Keratinocyte (primary cell): Measurements from ENCODE around the gene CYCS. TPM values are rescaled to one million over a fixed set of nuclear protein-coding genes. Genes with fewer than 3 reads are reported as not detected.
"Not testable (repeated sequence)": the region's sequence is repeated elsewhere in the genome, so short reads cannot be mapped to it uniquely, and the experiment has no call there.

Experiments used
- DNase-seq: peaks from one replicate; pipeline ENCODE4 v3.0.0-alpha.2; 2011; ENCODE audit warnings: low read depth, missing footprints, low spot score
- FAIRE-seq: peaks from 2 replicates; lab custom pipeline; 2011; peaks lifted over from hg19 to GRCh38; lab: Jason Lieb, UNC
- H2AFZ ChIP-seq: 2 replicates; pipeline ENCODE4 v1.6.0; 2012; ENCODE audit warnings: low read length, control low read depth, inconsistent platforms; ENCODE audit not compliant: control insufficient read depth
- H3K27ac ChIP-seq: 2 replicates; pipeline ENCODE4 v1.5.1; 2011; ENCODE audit warnings: low read length; ENCODE audit not compliant: control insufficient read depth, insufficient read depth
- H3K27me3 ChIP-seq: 3 replicates; pipeline ENCODE4 v1.6.0; 2011; ENCODE audit warnings: low read length; ENCODE audit not compliant: control insufficient read depth, insufficient read depth; ENCODE audit errors: extremely low read depth
- H3K36me3 ChIP-seq, 2 experiments: 2 replicates in 1 of 2; 3 replicates in 1 of 2; pipeline ENCODE4 v1.5.1; 2011; ENCODE audit warnings: low read length in 2 of 2, mild to moderate bottlenecking in 1 of 2; ENCODE audit not compliant: control insufficient read depth in 2 of 2, insufficient read depth in 2 of 2; ENCODE audit errors: extremely low read depth in 1 of 2
- H3K4me1 ChIP-seq: 3 replicates; pipeline ENCODE4 v1.5.1; 2011; ENCODE audit warnings: low read length; ENCODE audit not compliant: control insufficient read depth, insufficient read depth; ENCODE audit errors: extremely low read depth
- H3K4me2 ChIP-seq: 3 replicates; pipeline ENCODE4 v1.6.0; 2011; ENCODE audit warnings: low read depth, low read length; ENCODE audit not compliant: control insufficient read depth, insufficient read depth; ENCODE audit errors: extremely low read depth
- H3K4me3 ChIP-seq, 3 experiments: fragments of 200-600 bp in 1 of 3; sonication (generic) in 1 of 3; 2 replicates in 2 of 3; 3 replicates in 1 of 3; pipeline ENCODE4 v1.5.1; 2011 to 2016; ENCODE audit warnings: low read length in 3 of 3, mild to moderate bottlenecking in 3 of 3, control low read depth in 2 of 3, inconsistent platforms in 1 of 3, low read depth in 1 of 3, mixed read lengths in 1 of 3, mixed run types in 1 of 3, moderate library complexity in 1 of 3; ENCODE audit not compliant: control insufficient read depth in 2 of 3, insufficient read depth in 2 of 3; ENCODE audit errors: extremely low read depth in 1 of 3
- H3K79me2 ChIP-seq: 2 replicates; pipeline ENCODE4 v1.6.0; 2012; ENCODE audit warnings: low read length; ENCODE audit not compliant: control insufficient read depth, insufficient read depth
- H3K9ac ChIP-seq: 3 replicates; pipeline ENCODE4 v1.6.0; 2011; ENCODE audit warnings: low read length; ENCODE audit not compliant: control insufficient read depth, insufficient read depth; ENCODE audit errors: extremely low read depth
- H3K9me1 ChIP-seq: 3 replicates; pipeline ENCODE4 v1.6.0; 2011; ENCODE audit warnings: low read length; ENCODE audit not compliant: control insufficient read depth, insufficient read depth; ENCODE audit errors: extremely low read depth
- H3K9me3 ChIP-seq: 2 replicates; pipeline ENCODE4 v1.5.1; 2012; ENCODE audit warnings: low read depth, low read length; ENCODE audit not compliant: control insufficient read depth
- H4K20me1 ChIP-seq: 3 replicates; pipeline ENCODE4 v1.6.0; 2011; ENCODE audit warnings: low read length; ENCODE audit not compliant: control insufficient read depth, insufficient read depth; ENCODE audit errors: extremely low read depth
- EZH2 ChIP-seq: IDR thresholded peaks from one replicate; pipeline ENCODE4 v1.6.1; 2012; ENCODE audit warnings: inconsistent platforms, mild to moderate bottlenecking, low read length, moderate library complexity
- dilution Hi-C: fragments of 300-500 bp; cut with MboI; formaldehyde crosslinking; loops from one replicate; pipeline ENCODE4 v1.7.0; 2020; ENCODE audit warnings: low sequenced_read_pairs; ENCODE audit not compliant: extremely low pct_ligation_motif_present
- polyA plus RNA-seq, 5 experiments: library from polyadenylated mRNA; depleted of rRNA in 3 of 5; stranded (reverse) in 3 of 5; stranded (forward) in 1 of 5; unstranded in 1 of 5; fragments of >200 nt; gene quantifications; 1 replicate in 1 of 5; 2 replicates in 3 of 5; 3 replicates in 1 of 5; pipeline versions ENCODE4 v1.2.1 to v1.2.3, GENCODE V29; 2011 to 2012; ENCODE audit warnings: missing spikeins in 2 of 5, low read depth in 1 of 5, low replicate concordance in 1 of 5
- TF ChIP-seq, protein P1 (sequence below), 3 experiments: IDR thresholded peaks in 1 of 3; conservative IDR thresholded peaks in 1 of 3; optimal IDR thresholded peaks in 1 of 3; 2 replicates in 2 of 3; 3 replicates in 1 of 3; pipeline versions ENCODE3 to v1.5.1; 2011; ENCODE audit warnings: low read length in 3 of 3, mild to moderate bottlenecking in 3 of 3, moderate library complexity in 2 of 3, control low read depth in 1 of 3, inconsistent platforms in 1 of 3; ENCODE audit not compliant: insufficient read depth in 2 of 3; ENCODE audit errors: extremely low read depth in 1 of 3

The CYCS gene
- polyA plus RNA-seq, 1 donor (not counting 4 experiments of a cell fraction or from before 2014, with no cell fraction given) = 176 TPM

DNA sequence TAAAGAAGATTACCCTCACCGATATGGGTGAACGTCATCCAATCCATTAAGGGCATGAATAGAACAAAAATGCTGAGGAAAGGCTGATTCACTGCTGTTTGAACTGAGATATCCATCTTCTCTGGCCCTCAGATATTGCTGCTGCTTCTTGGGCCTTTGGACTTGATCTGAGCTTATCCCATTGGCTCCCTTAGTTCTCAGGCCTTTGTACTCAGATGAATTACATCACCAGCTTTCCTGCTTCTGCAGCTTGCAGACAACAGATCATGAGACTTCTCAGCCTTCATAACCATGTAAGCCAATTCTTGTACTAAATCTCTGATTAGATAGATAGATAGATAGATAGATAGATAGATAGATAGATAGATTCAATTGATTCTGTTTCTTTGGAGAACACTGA, 40.2 kb downstream of the CYCS start:
- Histone ChIP-seq H3K27ac (no peak overlapping the region), H4K20me1 (no peaks in the 10 kb centered on the region), H3K4me3 (no peak overlapping the region), H3K27me3 (no peaks in the 10 kb centered on the region), H3K9me1 (no peaks in the 10 kb centered on the region), H2AFZ (no peak overlapping the region), H3K9ac (no peak overlapping the region), H3K9me3 (no peaks in the 10 kb centered on the region), H3K4me2 (no peak overlapping the region), H3K4me1 (peaks cover 5% of the 10 kb centered on the region), H3K36me3 (no peaks in the 10 kb centered on the region), H3K79me2 (no peaks in the 10 kb centered on the region)
- no peak for TF ChIP-seq EZH2
- TF ChIP-seq, protein P1, sequence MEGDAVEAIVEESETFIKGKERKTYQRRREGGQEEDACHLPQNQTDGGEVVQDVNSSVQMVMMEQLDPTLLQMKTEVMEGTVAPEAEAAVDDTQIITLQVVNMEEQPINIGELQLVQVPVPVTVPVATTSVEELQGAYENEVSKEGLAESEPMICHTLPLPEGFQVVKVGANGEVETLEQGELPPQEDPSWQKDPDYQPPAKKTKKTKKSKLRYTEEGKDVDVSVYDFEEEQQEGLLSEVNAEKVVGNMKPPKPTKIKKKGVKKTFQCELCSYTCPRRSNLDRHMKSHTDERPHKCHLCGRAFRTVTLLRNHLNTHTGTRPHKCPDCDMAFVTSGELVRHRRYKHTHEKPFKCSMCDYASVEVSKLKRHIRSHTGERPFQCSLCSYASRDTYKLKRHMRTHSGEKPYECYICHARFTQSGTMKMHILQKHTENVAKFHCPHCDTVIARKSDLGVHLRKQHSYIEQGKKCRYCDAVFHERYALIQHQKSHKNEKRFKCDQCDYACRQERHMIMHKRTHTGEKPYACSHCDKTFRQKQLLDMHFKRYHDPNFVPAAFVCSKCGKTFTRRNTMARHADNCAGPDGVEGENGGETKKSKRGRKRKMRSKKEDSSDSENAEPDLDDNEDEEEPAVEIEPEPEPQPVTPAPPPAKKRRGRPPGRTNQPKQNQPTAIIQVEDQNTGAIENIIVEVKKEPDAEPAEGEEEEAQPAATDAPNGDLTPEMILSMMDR (optimal IDR thresholded peaks at IDR 0.05 in 1 of 3, IDR thresholded peaks at IDR 0.05 in 1 of 3, conservative IDR thresholded peaks at IDR 0.05 in 1 of 3; ENCODE audit: extremely low read depth in 1 of 3, insufficient read depth in 2 of 3, low read length in 3 of 3) = no peak
- dilution Hi-C loops = no loop called here
- FAIRE-seq = no peak
- no peak for DNase-seq

DNA sequence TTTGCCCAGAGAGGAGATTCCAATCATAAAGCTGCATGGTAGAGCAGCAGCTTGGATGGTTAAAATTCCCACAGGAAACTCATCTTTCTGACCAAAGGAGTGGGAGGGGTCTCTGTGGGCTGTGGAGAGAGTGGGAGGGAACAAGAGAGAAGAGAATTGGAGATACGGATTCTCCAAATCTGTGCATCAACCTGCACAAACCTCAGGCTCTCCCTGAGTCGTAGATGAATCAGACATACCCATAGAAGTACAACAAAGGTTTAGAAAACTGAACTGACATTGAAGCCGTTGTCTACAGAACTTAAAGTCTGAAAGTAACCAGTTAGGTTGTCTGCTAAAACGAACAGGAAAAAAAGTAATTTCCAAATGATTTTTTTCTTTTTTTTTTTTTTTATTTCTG, 41.9 kb downstream of the CYCS start:
- DNase-seq (no peak), FAIRE-seq (peak; percentile 89)
- no peak overlapping the region for H3K4me3 ChIP-seq
- H3K9me1 ChIP-seq = no peaks in the 10 kb centered on the region
- no peak overlapping the region for H2AFZ ChIP-seq
- peaks cover 5% of the 10 kb centered on the region for H3K4me1 ChIP-seq
- no peak overlapping the region for H3K9ac ChIP-seq
- H4K20me1 ChIP-seq = no peaks in the 10 kb centered on the region
- TF ChIP-seq EZH2 = no peak
- TF ChIP-seq, protein P1 (optimal IDR thresholded peaks at IDR 0.05 in 1 of 3, IDR thresholded peaks at IDR 0.05 in 1 of 3, conservative IDR thresholded peaks at IDR 0.05 in 1 of 3; ENCODE audit: extremely low read depth in 1 of 3, insufficient read depth in 2 of 3, low read length in 3 of 3) = no peak
- H3K79me2 ChIP-seq = no peaks in the 10 kb centered on the region
- dilution Hi-C loops = no loop called here
- peak overlapping the region; percentile 14 for H3K4me2 ChIP-seq
- no peaks in the 10 kb centered on the region for H3K9me3 ChIP-seq
- H3K36me3 ChIP-seq = no peaks in the 10 kb centered on the region
- H3K27ac ChIP-seq = no peak overlapping the region
- no peaks in the 10 kb centered on the region for H3K27me3 ChIP-seq

DNA sequence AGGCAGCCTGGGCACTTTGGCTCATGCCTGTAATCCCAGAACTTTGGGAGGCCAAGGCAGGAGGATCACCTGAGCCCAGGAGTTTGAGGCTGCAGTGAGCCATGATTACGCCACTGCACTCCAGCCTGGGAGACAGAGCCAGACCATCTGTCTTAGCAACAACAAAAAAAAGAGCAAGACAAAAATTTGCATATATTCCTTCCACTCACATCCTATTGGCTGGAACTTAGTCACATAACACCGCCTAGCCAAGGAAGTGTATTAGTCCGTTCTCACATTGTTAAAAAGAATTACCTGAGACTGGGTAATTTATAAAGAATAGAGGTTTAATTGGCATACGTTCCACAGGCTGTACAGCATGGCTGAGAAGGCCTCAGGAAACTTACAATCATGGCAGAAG, 43.0 kb downstream of the CYCS start:
- H4K20me1 ChIP-seq, H3K27ac ChIP-seq, H3K36me3 ChIP-seq, H3K4me3 ChIP-seq, H3K4me1 ChIP-seq, DNase-seq, H2AFZ ChIP-seq, dilution Hi-C loops, H3K9ac ChIP-seq, H3K79me2 ChIP-seq, H3K4me2 ChIP-seq, H3K27me3 ChIP-seq, FAIRE-seq, H3K9me1 ChIP-seq, H3K9me3 ChIP-seq: not testable (repeated sequence)
